Hepatic stellate cell (primary cell): ENCODE data around the gene WDR88.
"Not testable (repeated sequence)": the region's sequence is repeated elsewhere in the genome, so short reads cannot be mapped to it uniquely, and the experiment has no call there.

Experiments used
- DNase-seq: peaks from one replicate; pipeline ENCODE4 v3.0.0; 2011; ENCODE audit warnings: low spot score

Gene WDR88

DNA sequence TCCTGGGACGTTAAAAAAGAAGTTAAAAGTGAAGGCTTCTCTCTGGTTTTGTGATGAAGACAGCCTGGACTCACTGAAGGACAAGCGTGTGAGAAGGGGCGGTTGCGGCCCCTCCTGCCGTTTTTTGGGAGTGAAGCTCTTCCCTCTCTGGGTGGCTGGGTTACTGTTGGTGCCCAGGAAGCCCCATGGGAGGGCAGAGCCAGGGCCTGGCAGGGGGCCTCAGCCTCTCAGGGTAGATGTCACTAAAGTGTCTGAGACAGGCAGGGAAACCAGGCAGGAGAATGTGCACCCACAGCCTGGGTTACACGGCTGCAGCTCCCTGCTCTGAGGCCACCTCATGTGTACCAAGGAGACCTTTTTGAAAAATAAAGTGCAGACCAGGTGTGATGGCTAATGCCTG lies 1.5 kb upstream of the WDR88 start:
- no peak for DNase-seq

DNA sequence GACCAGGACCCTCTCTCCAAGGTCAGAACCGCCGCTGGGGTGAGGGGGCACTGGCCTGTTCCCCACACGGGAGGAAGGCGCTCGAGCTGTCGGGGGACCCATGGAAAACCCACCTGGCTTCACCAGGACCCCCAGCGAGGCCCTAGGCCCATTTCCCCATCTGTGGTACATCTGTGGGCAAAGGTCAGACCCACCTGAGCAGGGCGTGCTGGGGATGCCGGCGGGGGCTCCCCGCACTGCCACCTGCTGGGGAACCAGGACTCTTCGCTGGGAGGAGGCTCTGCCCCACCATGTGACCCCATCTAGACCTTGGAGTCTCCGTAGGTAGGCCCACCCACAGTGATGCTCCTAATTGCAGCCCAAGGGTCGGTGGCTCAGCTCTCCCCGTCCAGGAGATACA lies 511 bp downstream of the WDR88 start:
- DNase-seq: no peak

DNA sequence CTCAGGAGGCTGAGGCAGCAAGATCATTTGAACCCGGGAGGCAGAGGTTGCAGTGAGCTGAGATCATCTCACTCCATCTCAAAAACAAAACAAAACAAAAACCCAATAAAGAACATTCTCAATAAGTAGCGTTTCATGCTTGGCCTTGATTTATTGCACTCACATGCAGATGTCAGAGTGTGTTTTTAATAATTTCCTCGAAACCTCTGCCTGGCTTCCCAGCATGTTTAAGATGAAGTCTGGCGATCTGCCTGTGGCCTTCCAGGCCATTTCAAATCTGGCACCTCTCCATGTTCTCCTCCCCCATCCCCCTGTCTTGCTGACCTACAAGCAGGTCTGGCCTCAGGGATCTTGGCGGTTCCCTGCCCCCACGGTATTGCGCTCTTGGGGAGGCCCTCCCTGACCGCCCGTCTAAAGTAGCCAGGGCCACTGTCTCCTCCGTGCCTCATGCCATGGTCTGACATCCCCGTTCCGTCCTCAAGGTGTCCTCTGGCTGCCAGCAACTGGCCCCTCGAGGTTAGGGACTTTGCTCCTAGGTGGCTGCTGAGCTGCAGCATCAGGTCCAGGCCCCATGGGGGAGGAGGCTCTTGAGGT lies 1.6 kb downstream of the WDR88 start:
- no peak for DNase-seq

DNA sequence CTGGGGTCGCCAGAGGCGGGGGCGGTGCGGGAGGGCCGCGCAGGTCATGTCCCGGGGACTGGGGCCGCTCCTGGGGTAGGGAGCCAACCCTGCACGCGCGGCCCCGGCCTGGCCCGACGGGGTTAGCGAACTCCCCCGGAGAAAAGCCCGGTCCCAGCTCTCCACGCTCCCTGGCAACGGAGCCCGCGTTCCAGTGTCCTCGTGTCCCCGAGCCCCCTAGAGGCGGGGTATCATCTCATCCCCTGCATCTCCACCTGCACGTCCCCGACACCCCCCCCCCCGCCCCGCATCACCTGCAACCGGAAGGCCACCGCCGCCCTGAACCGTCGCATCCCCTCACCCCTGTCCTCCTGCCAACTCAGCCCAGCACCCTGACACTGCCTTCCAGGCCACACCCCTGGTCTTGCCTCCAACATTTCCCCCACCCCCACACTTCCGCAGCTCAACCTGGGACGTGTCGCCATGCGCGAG lies 2.7 kb downstream of the WDR88 start:
- no peak for DNase-seq

DNA sequence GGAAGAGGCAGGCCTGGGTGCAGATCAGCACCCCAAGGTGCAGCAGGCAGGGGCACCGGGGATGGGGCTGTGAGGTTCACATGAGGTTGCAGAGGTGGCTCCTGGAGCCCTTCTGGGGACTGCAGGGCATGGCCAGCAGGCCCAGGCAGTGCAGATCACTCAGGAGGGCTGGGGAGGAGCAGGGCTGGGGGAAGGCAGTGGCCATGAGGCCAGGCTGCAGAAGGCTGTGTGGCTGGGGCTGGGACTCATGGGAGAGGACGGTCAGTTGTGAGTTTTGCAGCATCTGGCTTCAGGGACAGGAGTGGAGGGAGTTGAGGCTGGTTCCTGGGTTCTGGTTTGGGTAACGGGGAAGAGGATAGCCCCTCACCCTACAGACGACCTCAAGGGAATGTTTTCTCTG lies 7.3 kb downstream of the WDR88 start:
- DNase-seq: no peak

DNA sequence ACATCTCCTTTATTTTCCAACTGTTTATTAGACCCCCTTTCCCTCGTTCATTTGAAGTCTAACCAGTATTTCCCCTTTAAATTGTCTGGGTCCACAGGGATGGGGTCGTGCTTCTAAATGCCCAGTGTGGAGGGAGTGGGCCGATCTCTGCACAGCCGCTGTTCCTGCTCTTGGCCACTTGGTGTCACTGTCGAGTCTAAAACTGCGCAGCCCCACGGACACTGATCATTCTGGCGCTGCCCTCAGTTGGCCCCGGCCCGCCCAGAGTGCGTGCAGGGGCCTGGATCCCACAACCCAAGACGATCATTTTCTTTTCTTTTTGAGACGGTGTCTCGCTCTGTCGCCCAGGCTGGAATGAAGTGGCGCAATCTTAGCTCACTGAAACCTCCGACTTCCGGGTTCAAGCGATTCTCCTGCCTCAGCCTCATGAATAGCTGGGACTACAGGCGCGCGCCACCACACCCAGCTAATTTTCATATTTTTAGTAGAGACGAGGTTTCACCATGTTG lies 12.0 kb downstream of the WDR88 start:
- peak; percentile 80 for DNase-seq

DNA sequence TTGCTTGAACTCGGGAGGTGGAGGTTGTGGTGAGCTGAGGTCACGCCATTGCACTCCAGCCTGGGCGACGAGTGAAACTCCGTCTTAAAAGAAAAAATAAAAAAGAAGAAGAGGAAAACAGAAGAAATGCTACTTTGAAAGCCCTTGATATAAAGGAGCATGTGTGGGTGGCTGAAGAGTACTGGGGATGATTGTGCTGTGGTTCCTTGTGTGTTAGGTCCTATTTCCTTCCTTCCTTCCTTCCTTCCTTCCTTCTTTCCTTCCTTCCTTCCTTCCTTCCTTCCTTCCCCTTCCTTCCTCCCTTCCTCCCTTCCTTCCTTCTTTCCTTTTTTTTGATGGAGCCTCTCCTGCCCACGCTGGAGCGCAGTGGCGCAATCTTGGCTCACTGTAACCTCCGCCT lies 14.3 kb downstream of the WDR88 start:
- no peak for DNase-seq

DNA sequence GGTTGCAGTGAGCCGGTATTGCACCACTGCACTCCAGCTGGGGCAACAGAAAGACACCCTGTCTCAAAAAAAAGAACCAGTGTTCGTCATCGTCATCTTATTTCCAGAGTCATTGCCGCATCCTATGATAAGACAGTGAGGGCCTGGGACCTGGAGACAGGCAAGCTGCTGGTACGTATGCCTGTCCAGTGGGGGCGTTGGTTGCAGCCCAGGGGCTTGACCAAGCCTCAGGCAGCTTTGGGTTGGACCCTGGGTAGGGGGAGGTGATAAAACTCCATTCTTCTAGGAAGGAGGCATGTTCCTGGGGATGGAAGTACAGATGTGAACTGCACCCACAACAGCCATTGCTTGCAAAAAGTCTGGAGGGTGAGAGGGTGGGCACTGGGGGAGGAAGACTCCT lies 15.6 kb downstream of the WDR88 start:
- DNase-seq: no peak

DNA sequence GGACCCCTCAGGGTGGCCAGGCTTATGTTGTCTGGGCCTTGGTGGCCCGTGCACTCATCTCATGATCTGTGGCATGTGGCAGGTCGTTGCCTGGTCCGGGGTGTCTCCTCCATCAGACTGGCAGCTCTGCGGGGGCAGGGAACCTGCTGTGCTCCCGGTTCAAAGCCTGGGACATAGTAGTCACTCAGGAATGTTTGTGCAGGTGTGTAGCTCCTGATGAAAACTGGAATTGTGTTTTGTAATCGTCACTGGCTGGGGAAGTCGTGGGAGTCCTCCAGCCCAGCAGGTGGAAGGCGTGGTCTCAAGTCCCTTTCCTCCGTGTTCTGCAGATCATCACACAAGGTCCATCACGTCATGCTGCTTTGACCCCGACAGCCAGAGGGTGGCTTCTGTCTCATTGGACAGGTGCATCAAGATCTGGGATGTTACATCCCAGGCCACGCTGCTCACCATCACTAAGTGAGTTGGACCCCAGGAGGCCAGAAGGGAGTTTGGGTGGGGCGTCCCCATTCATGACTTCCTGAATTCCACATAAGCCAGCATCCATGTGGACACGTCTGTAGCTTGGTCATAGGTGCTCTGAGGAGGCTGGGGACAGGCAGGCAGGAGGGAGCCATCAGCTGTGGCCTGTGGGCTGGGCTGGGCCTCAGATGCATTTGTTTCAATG lies 19.1 kb downstream of the WDR88 start:
- DNase-seq: no peak

DNA sequence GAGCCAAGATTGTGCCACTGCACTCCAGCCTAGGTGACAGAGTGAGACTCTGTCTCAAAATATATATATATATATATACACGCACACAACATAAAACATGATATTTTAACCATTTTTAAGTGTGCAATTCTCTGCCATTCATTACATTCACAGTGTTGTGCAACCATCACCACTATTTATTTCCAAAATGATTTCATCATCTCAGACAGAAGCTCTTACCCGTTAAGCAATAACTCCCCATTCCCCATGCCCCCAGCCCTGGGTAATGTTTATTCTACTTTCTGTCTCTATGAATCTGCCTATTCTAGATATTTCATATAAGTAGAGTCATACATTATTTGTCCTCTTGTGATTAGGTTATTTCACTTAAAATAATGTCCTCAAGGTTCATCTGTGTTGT lies 20.3 kb downstream of the WDR88 start:
- no peak for DNase-seq

DNA sequence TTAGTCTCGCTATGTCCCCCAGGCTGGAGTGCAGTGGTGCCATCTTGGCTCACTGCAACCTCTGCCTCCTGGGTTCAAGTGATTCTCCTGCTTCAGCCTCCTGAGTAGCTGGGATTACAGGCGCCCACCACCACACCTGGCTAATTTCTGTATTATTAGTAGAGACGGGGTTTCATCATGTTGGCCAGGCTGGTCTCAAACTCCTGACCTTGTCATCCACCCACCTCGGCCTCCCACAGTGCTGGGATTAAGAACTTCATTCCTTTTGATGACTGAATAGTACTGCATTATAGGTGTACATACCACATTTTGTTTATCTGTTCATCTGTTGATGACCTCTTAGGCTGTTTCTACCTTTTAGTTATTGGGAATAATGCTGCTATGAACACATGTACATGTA lies 20.7 kb downstream of the WDR88 start:
- not testable (repeated sequence) for DNase-seq

DNA sequence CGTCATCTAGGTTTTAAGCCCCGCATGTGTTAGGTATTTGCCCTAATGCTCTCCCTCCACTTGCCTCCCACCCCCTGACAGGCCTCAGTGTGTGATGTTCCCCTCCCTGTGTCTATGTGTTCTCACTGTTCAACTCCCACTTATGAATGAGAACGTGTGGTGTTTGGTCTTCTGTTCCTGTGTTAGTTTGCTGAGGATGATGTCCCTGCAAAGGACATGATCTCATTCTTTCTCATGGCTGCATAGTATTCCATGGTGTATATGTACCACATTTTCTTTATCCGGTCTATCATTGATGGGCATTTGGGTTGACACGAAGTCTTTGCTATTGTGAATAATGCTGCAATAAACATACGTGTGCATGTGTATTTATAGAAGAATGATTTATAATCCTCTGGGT lies 22.4 kb downstream of the WDR88 start:
- not testable (repeated sequence) for DNase-seq

DNA sequence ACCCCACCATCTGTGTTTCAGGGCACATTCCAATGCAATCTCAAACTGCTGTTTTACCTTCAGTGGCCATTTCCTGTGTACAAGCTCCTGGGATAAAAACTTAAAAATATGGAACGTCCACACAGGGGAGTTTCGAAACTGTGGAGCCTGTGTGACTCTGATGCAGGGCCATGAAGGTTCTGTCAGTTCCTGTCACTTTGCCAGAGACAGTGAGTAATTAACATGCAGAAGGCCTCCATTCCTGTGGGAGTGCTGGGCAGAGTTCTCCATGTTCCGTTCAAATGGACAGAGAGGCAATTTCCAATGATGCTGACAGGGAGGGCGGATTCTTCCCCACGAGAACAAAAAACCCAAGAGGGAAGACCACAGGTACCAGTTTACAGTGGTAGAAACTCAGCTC lies 24.4 kb downstream of the WDR88 start:
- DNase-seq: no peak

DNA sequence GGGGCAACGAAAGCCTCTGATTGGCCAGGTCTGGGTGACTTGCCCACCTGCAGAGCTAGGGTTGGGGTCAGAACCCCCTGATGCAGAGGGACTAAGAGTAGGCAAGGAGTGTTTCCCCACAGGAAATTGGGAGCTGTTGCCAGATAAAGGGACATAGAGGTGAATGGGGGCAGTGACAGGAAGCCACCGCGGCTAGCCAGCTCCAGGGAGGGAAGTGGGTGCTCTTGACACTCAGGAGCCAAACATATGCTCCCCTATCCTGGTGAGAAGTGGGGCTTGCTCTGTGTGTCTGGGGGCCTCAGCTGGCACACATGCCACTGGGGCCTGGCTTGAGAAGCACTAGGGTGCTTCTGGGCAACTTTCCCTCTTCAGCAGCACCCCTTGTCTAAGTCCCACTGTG lies 26.0 kb downstream of the WDR88 start:
- no peak for DNase-seq

DNA sequence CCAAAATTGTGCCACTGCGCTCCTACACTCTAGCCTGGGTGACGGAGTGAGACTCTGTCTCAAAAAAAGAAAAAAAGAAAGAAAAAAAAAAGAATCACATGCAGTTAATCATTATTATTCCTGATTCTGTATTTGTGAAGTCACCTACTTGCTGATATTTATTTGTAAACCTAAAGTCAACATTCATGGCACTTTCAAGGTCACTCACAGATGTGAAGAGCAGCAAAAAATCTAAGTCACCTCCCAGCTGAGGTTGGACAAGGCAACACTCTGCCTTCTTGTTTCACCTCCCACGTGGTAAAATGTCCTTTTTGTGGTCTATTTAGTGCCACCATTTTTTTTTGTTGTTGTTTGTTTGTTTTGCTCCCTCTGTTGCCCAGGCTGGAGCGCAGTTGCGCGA lies 26.5 kb downstream of the WDR88 start:
- DNase-seq: no peak

DNA sequence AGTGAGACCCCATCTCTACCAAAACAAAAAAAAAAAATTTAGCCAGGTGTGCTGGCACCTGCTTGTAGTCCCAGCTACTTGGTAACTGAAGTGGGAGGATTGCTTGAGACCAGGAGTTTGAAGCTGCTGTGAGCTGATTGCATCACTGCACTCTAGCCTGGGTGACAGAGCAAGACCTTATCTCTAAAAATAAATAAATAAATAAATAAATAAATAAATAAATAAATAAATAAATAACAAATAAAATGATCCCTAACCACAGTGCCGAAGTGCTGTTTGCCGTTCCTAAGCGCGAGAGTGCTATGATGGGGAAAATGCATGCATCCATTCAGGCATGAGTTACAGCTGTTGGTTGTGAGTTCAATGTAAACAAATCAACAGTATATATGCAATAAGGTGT lies 27.2 kb downstream of the WDR88 start:
- no peak for DNase-seq

DNA sequence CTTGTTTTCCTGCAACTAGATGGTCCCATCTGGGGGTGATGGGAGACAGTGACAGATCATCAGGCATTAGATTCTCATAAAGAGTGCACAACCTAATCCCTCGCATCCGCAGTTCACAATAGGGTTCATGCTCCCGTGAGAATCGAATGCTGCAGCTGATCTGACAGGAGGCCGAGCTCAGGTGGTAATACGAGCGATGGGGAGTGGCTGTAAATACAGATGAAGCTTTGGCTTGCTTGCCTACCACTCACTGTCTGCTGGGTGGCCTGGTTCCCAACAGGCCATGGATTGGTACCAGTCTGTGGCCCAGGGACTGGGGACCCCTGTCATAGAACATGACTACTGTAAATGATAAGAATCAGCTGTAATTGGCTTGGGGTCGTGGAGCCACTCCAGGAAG lies 28.0 kb downstream of the WDR88 start:
- DNase-seq: no peak

DNA sequence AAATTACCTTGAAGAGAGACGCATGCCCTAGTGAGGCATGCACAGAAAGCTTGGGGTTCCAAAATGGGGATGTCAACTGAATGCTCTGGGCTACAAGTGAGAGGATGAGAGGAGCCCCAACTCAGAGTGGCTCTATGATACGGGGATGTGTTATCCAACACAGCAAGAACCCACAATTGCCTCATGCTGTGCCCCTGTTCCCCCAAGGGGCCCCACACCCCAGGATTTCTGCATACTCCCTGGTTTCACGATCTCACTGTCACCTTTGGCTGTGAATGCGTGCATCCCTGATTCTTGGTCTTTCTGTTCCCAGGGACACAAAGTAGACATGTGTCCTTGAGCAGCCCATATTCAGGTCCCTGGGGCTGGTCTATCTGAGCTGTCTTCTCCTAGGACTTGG lies 29.3 kb downstream of the WDR88 start:
- DNase-seq: no peak

DNA sequence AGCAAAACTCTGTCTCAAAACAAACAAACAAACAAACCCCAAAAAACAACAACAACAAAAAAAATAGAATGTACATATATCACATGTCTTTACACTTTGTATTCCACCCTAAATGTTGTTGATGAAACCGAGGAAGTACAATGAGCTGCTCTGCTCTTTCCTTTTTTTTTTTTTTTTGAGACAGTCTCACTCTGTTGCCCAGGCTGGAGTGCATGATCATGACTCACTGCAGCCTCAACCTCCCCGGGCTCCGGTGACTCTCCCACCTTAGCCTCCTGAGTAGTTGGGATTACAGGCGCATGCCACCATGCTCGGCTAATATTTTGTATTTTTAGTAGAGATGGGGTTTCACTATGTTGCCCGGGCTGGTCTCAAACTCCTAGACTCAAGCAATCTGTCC lies 31.6 kb downstream of the WDR88 start:
- no peak for DNase-seq

DNA sequence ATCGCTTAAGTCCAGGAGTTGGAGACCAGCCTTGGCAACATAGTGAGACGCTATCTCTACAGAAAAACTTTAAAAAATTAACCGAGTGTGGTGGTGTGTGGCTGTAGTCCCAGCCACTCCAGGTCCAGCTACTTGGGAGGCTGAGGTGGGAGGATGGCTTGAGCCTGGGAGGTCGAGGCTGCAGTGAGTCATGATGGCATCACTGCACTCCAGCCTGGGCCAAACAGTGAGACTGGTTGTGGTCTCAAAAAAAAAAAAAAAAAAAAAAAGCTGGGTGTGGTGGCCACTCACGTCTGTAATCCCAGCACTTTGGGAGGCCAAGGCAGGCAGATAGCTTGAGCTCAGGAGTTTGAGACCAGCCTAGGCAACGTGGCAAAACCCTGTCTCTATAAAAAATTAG lies 34.1 kb downstream of the WDR88 start:
- DNase-seq: not testable (repeated sequence)

DNA sequence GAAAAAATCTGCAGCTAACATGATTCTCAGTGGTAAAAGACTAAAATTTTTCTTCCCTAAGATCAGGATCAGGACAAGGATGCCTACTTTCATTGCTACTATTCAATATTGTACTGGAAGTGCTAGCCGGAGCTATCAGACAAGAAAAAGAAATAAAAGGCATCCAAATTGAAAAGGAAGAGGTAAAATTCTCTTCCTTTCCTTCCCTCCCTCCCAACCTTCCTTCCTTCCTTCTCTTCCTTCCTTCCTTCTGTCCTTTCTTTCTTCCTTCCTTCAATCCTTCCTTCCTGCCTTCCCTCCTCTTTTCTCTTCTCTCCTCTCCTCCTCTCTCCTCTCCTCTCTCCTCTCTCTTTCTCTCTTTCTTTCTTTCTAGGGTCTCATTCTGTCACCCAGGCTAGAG lies 35.5 kb downstream of the WDR88 start:
- no peak for DNase-seq

DNA sequence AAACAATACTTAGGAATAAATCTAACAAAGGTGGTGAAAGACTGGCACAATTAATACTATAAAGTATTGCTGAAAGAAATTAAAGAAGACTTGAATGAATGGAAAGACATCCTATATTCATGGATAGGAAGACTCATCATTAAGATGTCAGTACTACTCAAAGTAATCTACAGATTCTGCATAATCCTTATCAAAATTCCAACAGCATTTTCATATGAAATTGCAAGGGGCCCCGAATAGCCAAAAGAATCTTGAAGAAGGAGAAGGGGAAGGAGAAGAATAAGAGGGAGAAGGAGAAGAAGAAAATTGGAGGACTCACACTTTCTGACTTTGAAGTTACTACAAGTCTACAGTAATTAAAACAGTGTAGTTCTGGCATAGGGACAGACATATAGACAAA lies 36.6 kb downstream of the WDR88 start:
- DNase-seq: no peak

DNA sequence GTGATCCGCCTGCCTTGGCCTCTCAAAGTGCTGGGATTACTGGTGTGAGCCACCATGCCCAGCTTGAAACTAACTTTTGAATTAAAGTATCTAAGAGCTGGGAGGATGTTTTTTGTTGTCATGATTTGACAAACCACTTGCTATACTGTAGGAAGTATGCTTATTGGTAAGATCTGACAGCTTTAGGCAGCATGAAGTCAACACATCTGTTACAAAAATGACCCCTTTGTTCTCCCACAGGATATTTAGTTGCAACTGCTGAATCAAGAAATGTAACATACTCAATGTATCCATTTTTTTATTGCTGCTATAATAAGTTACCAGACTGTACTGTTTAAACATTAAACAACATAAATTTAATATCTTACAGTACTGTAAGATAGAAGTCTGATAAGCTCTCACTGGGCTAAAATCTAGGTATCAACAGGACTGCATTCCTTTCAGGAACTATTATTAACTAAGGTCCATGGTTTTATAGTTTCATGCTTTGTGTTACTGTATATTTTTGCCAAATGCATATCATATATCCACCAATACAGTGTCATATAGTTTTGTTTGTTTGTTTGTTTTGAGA lies 39.4 kb downstream of the WDR88 start:
- DNase-seq: no peak

DNA sequence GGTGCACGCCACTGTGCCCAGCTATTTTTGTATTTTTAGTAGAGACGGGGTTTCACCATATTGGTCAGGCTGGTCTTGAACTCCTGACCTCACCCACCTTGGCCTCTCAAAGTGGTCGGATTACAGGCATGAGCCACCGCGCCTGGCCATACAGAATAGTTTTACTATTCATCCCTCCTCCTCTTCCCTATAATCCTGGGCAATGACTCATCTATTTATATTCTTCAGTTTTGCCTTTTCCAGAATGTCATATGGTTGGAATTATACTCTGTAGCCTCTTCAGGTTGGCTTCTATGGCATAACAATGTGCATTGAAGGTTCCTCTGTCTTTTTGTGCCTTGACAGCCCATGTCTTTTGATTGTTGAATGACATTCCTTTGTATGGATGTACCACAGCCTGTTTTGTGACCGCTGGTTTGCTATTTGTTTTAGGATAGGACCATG lies 40.0 kb downstream of the WDR88 start:
- peak; percentile 42 for DNase-seq
